Esophagus muscularis mucosa (tissue), 3 donors: ENCODE measurements around the gene USP35.

Experiments used
- CTCF ChIP-seq, 3 experiments: fragments of 200-600 bp in 2 of 3; fragments of 450-650 bp in 1 of 3; sonication (generic) in 2 of 3; IDR thresholded peaks; one replicate each; pipeline ENCODE4 v1.5.1; 2017 to 2019; ENCODE audit warnings: antibody characterized with exemption in 3 of 3, mild to moderate bottlenecking in 2 of 3, moderate library complexity in 1 of 3
- POLR2A ChIP-seq: fragments of 450-650 bp; IDR thresholded peaks from one replicate; pipeline ENCODE4 v1.6.1; 2017; ENCODE audit warnings: antibody characterized with exemption, moderate library complexity, mild to moderate bottlenecking, low read depth

DNA sequence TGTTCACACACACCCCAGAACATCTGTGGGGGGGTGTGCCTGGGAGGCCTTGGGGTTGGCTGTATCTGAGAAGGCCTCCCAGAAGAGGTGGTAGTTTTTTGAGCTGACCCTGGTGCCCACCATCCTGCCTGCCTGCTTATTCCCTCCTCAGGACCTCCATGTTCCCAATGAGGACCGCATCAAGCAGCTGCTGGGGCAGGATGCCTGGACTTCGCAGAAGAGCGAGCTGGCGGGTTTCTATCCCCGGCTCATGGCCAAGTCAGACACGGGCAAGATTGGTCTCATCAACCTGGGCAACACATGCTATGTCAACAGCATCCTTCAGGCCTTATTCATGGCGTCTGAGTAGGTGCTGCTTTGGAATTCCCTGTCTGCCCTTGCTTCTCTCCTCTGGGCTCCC lies 17.0 kb downstream of the USP35 start:
- no peak for TF ChIP-seq CTCF (IDR thresholded peaks at IDR 0.05)
- TF ChIP-seq POLR2A, result no peak
